Suprapubic skin (tissue), 4 donors: ENCODE data around the gene MMP8.

ENCODE experiments used
- CTCF ChIP-seq, 2 donors: fragments of 200-600 bp in 1 of 2; fragments of 450-650 bp in 1 of 2; sonication (generic) in 1 of 2; IDR thresholded peaks; one replicate each; pipeline ENCODE4 v1.5.1; 2016 to 2019; ENCODE audit warnings: antibody characterized with exemption in 2 of 2, mild to moderate bottlenecking in 1 of 2, moderate library complexity in 1 of 2
- EP300 ChIP-seq: sonication (generic); formaldehyde crosslinking; IDR thresholded peaks from one replicate; pipeline ENCODE4 v1.6.1; 2017; ENCODE audit warnings: antibody characterized with exemption
- POLR2A ChIP-seq, 2 donors: fragments of 450-650 bp; IDR thresholded peaks; one replicate each; pipeline ENCODE4 v1.6.1; 2017; ENCODE audit warnings: antibody characterized with exemption in 2 of 2, mild to moderate bottlenecking in 2 of 2, moderate library complexity in 2 of 2
- POLR2AphosphoS5 ChIP-seq, 3 donors: sonication (generic); formaldehyde crosslinking; IDR thresholded peaks; one replicate each; pipeline ENCODE4 v1.6.1; 2017; ENCODE audit warnings: antibody characterized with exemption in 3 of 3

- TF ChIP-seq CTCF (IDR thresholded peaks at IDR 0.05) (no peak), EP300 (no peak), POLR2A (IDR thresholded peaks at IDR 0.05) (no peak), POLR2AphosphoS5 (IDR thresholded peaks at IDR 0.05) (no peak)
Observed at GRCh38 chr11:102695201-102695600, 29.6 kb downstream of the MMP8 start.
